PFSK-1 (cell line): Measurements from ENCODE around the gene STK32B.

ENCODE experiments used
- FOXP2 ChIP-seq: optimal IDR thresholded peaks from 2 replicates; pipeline ENCODE3; 2011; ENCODE audit warnings: borderline replicate concordance, control low read depth, inconsistent platforms; ENCODE audit not compliant: insufficient read depth; ENCODE audit errors: extremely low read length, extremely low read depth
- POLR2AphosphoS5 ChIP-seq: IDR thresholded peaks from 2 replicates; pipeline ENCODE4 v1.6.1; 2012; ENCODE audit warnings: low read depth, mild to moderate bottlenecking, control low read depth, low read length, moderate library complexity
- REST ChIP-seq, 2 experiments: IDR thresholded peaks; 2 replicates each; pipeline versions ENCODE4 v1.6.1 to v1.8.0; 2011 to 2012; ENCODE audit warnings: low read depth in 2 of 2, low read length in 2 of 2, control low read depth in 1 of 2, inconsistent platforms in 1 of 2, mild to moderate bottlenecking in 1 of 2, moderate library complexity in 1 of 2; ENCODE audit not compliant: insufficient read depth in 1 of 2
- SIN3A ChIP-seq: IDR thresholded peaks from 2 replicates; pipeline ENCODE4 v1.6.1; 2012; ENCODE audit warnings: mild to moderate bottlenecking, low read length, moderate library complexity, borderline replicate concordance; ENCODE audit not compliant: insufficient read depth
- TAF1 ChIP-seq: IDR thresholded peaks from 2 replicates; pipeline ENCODE4 v1.6.1; 2012; ENCODE audit warnings: low read length, control low read depth, borderline replicate concordance; ENCODE audit not compliant: insufficient read depth

Gene STK32B

GRCh38 chr4:5365071-5366008 is 314.1 kb downstream of the STK32B start:
- TF ChIP-seq TAF1: peak; percentile 53; the same call in 1 of the 2 replicates
- peak; percentile 50; the same call in 1 of the 2 replicates for TF ChIP-seq POLR2AphosphoS5
- peak in 1 of 2 experiments; percentile 72; a peak in 1 of 4 replicates for TF ChIP-seq REST (IDR thresholded peaks at IDR 0.05; ENCODE audit: insufficient read depth in 1 of 2, low read depth in 2 of 2, low read length in 2 of 2)
- peak; percentile 99 for TF ChIP-seq SIN3A
- peak; percentile 60 for TF ChIP-seq FOXP2

GRCh38 chr4:5366009-5366386 is 314.7 kb downstream of the STK32B start:
- TF ChIP-seq POLR2AphosphoS5: no peak
- TF ChIP-seq TAF1: no peak
- no peak for TF ChIP-seq FOXP2
- TF ChIP-seq SIN3A: no peak
- no peak for TF ChIP-seq REST (IDR thresholded peaks at IDR 0.05; ENCODE audit: insufficient read depth in 1 of 2, low read depth in 2 of 2, low read length in 2 of 2)

GRCh38 chr4:5366421-5366820 is 315.1 kb downstream of the STK32B start:
- TF ChIP-seq POLR2AphosphoS5 (no peak), TAF1 (no peak), SIN3A (no peak), FOXP2 (no peak)

GRCh38 chr4:5368426-5368825 is 317.1 kb downstream of the STK32B start:
- TF ChIP-seq REST (IDR thresholded peaks at IDR 0.05; ENCODE audit: insufficient read depth in 1 of 2, low read depth in 2 of 2, low read length in 2 of 2): no peak

- no peak for TF ChIP-seq SIN3A
- no peak for TF ChIP-seq TAF1
- TF ChIP-seq REST (IDR thresholded peaks at IDR 0.05; ENCODE audit: insufficient read depth in 1 of 2, low read depth in 2 of 2, low read length in 2 of 2): no peak
- no peak for TF ChIP-seq FOXP2
- no peak for TF ChIP-seq POLR2AphosphoS5
Measured at GRCh38 chr4:5370286-5370685, 319.0 kb downstream of the STK32B start.
